HL-60 (cell line): ENCODE results near the gene TENM4.

ENCODE experiments used
- DNase-seq, 2 experiments: peaks; one replicate each; pipeline ENCODE4 v3.0.0-alpha.2; 2010 to 2020; ENCODE audit warnings: low read depth in 1 of 2, low spot score in 1 of 2
- H3K27ac ChIP-seq: fragments of 250-450 bp; sonication (Bioruptor Pico); replicated peaks from 2 replicates; pipeline ENCODE4 v1.5.1; 2020; ENCODE audit warnings: mild to moderate bottlenecking, moderate library complexity
- H3K27me3 ChIP-seq: fragments of 250-450 bp; sonication (Bioruptor Pico); 2 replicates; pipeline ENCODE4 v1.5.1; 2021; ENCODE audit warnings: mild to moderate bottlenecking, moderate library complexity; ENCODE audit not compliant: insufficient read depth, poor library complexity, severe bottlenecking
- H3K4me3 ChIP-seq: replicated peaks from 2 replicates; pipeline ENCODE4 v1.5.1; 2011; ENCODE audit warnings: mild to moderate bottlenecking, control low read depth, low read length; ENCODE audit not compliant: insufficient read depth
- CTCF ChIP-seq: IDR thresholded peaks from one replicate; pipeline ENCODE4 v1.5.1; 2011; ENCODE audit warnings: low read length, control low read depth, inconsistent platforms; ENCODE audit not compliant: insufficient read depth
- GABPA ChIP-seq: IDR thresholded peaks from 2 replicates; pipeline ENCODE4 v1.6.1; 2012; ENCODE audit warnings: low read depth
- POLR2AphosphoS5 ChIP-seq: IDR thresholded peaks from 2 replicates; pipeline ENCODE4 v1.6.1; 2012; ENCODE audit warnings: low read depth
- REST ChIP-seq: IDR thresholded peaks from 2 replicates; pipeline ENCODE4 v1.6.1; 2012; ENCODE audit warnings: low read depth; ENCODE audit not compliant: insufficient replicate concordance
- SPI1 ChIP-seq: IDR thresholded peaks from 2 replicates; pipeline ENCODE4 v1.6.1; 2012; ENCODE audit warnings: low read depth, mild to moderate bottlenecking, borderline replicate concordance

TENM4 gene

GRCh38 chr11:78768971-78769370 is 671.9 kb downstream of the TENM4 start:
- no peak for DNase-seq
- no peak for TF ChIP-seq GABPA
- TF ChIP-seq REST, result no peak
- no peak for TF ChIP-seq CTCF
- no peak for TF ChIP-seq SPI1
- no peak for TF ChIP-seq POLR2AphosphoS5
- H3K27me3 ChIP-seq, result no peaks in the 10 kb centered on the region
- no peak overlapping the region for H3K27ac ChIP-seq
- H3K4me3 ChIP-seq, result no peak overlapping the region

GRCh38 chr11:78768345-78768744 is 672.5 kb downstream of the TENM4 start:
- TF ChIP-seq REST, result peak; percentile 60
- no peak for TF ChIP-seq GABPA
- TF ChIP-seq CTCF, result no peak

GRCh38 chr11:78767027-78767932 is 673.5 kb downstream of the TENM4 start:
- no peaks in the 10 kb centered on the region for H3K27me3 ChIP-seq
- H3K27ac ChIP-seq, result no peak overlapping the region
- TF ChIP-seq SPI1 (no peak), REST (no peak), POLR2AphosphoS5 (no peak), CTCF (no peak), GABPA (no peak)
- no peak overlapping the region for H3K4me3 ChIP-seq
- no peak for DNase-seq

More at GRCh38 chr11:78768345-78768744, 672.5 kb downstream of the TENM4 start:
- Histone ChIP-seq H3K4me3 (no peak overlapping the region), H3K27ac (no peak overlapping the region), H3K27me3 (no peaks in the 10 kb centered on the region)
- DNase-seq, result no peak
